ENCODE results near the gene CD70.

- no peak for TF ChIP-seq TAF1 (conservative IDR thresholded peaks at IDR 0.05)
- no peak for TF ChIP-seq CTCF (IDR thresholded peaks at IDR 0.05; ENCODE audit: low read depth, low read length, missing input control)
- TF ChIP-seq REST (IDR thresholded peaks at IDR 0.05) = no peak
- no peak for TF ChIP-seq ZBTB33 (IDR thresholded peaks at IDR 0.05)
- TF ChIP-seq JUND (IDR thresholded peaks at IDR 0.05) = no peak
- TF ChIP-seq GABPA (IDR thresholded peaks at IDR 0.05 in 1 of 2, conservative IDR thresholded peaks at IDR 0.05 in 1 of 2) = no peak
- no peak for TF ChIP-seq MAX (IDR thresholded peaks at IDR 0.05)
- no peak for TF ChIP-seq HNF4A (conservative IDR thresholded peaks at IDR 0.05)
- TF ChIP-seq ATF3 (IDR thresholded peaks at IDR 0.05) = no peak
- no peak for TF ChIP-seq RAD21 (IDR thresholded peaks at IDR 0.05)
- no peak for TF ChIP-seq YY1 (IDR thresholded peaks at IDR 0.05)
- TF ChIP-seq SP1 (IDR thresholded peaks at IDR 0.05) = no peak
- TF ChIP-seq FOXA1 (IDR thresholded peaks at IDR 0.05) = no peak
Measured at GRCh38 chr19:6568816-6569215, 22.1 kb downstream of the CD70 start.

Data from liver (tissue), 3 donors.